GM12878 (cell line): ENCODE data around the gene GPER1. TPM values are rescaled to one million over a fixed set of nuclear protein-coding genes. Genes with fewer than 3 reads are reported as not detected.

Experiments
- ATAC-seq: fragments of 200-7000 bp; cut with Tn5 transposase; 3 replicates; pipeline ENCODE4 v1.9.1; 2020; ENCODE audit warnings: mild to moderate bottlenecking, moderate library complexity
- BruUV-seq: library from RNA; stranded (reverse); fragments of 400-500 nt; replicated peaks from 2 replicates; lab custom pipeline; 2021; lab: Mats Ljungman, UMichigan
- CTCF ChIA-PET: fragments of 300-600 bp; sonication (Branson Sonifier 250); formaldehyde crosslinking; extraction: SDS; loops from one replicate; lab custom pipeline; 2021; ENCODE audit warnings: inconsistent platforms; lab: Yijun Ruan, JAX
- POLR2A ChIA-PET: fragments of 350-600 bp; formaldehyde crosslinking; extraction: SDS; loops from one replicate; lab custom pipeline; 2021; ENCODE audit warnings: inconsistent platforms; lab: Charles Lee
- RAD21 ChIA-PET: fragments of 300-600 bp; sonication (Branson Sonifier 250); formaldehyde crosslinking; loops from one replicate; lab custom pipeline; 2023; ENCODE audit warnings: antibody characterized with exemption; ENCODE audit not compliant: unreplicated experiment; lab: Charles Lee
- SMC1A ChIA-PET: fragments of 300-600 bp; sonication (Branson Sonifier 250); formaldehyde crosslinking; loops from one replicate; lab custom pipeline; 2023; ENCODE audit not compliant: unreplicated experiment, uncharacterized antibody; lab: Charles Lee
- DNase-seq: peaks from one replicate; pipeline ENCODE4 v3.0.0-alpha.2; 2011; ENCODE audit warnings: low read depth, low spot score
- FAIRE-seq: peaks from 3 replicates; lab custom pipeline; 2011; peaks lifted over from hg19 to GRCh38; lab: Jason Lieb, UNC
- H2AFZ ChIP-seq: 2 replicates; pipeline ENCODE4 v1.6.0; 2011; ENCODE audit warnings: low read depth, low read length, control low read depth; ENCODE audit not compliant: control insufficient read depth
- H3K27ac ChIP-seq: 2 replicates; pipeline ENCODE4 v1.5.1; 2011; ENCODE audit warnings: control low read depth; ENCODE audit not compliant: control insufficient read depth, insufficient read depth
- H3K27me3 ChIP-seq, 2 experiments: replicated peaks in 1 of 2; 2 replicates each; pipeline versions ENCODE4 v1.6.0 to v1.6.1; 2011; ENCODE audit warnings: low read length in 1 of 2; ENCODE audit not compliant: control insufficient read depth in 2 of 2, insufficient read depth in 2 of 2
- H3K36me3 ChIP-seq, 2 experiments: 2 replicates each; pipeline ENCODE4 v1.5.1; 2011; ENCODE audit warnings: low read length in 1 of 2; ENCODE audit not compliant: control insufficient read depth in 2 of 2, insufficient read depth in 2 of 2
- H3K4me1 ChIP-seq: 2 replicates; pipeline ENCODE4 v1.6.1; 2011; ENCODE audit warnings: mild to moderate bottlenecking, low read length, moderate library complexity, mixed read lengths; ENCODE audit not compliant: control insufficient read depth, insufficient read depth
- H3K4me2 ChIP-seq: 2 replicates; pipeline ENCODE4 v1.6.0; 2011; ENCODE audit warnings: control low read depth; ENCODE audit not compliant: control insufficient read depth, insufficient read depth
- H3K4me3 ChIP-seq: fragments of 200-600 bp; sonication (generic); 2 replicates; pipeline ENCODE4 v1.5.1; 2016
- H3K79me2 ChIP-seq: 2 replicates; pipeline ENCODE4 v1.6.0; 2011; ENCODE audit warnings: low read length; ENCODE audit not compliant: control insufficient read depth, insufficient read depth
- H3K9ac ChIP-seq: 2 replicates; pipeline ENCODE4 v1.8.0; 2011; ENCODE audit warnings: low read length, control low read depth, mixed read lengths; ENCODE audit not compliant: control insufficient read depth, insufficient read depth
- H3K9me3 ChIP-seq: replicated peaks from 3 replicates; pipeline ENCODE4 v1.5.1; 2011; ENCODE audit warnings: mild to moderate bottlenecking, low read length; ENCODE audit not compliant: control insufficient read depth, insufficient read depth
- H4K20me1 ChIP-seq: 2 replicates; pipeline ENCODE4 v1.6.0; 2011; ENCODE audit not compliant: control insufficient read depth, insufficient read depth
- BCLAF1 ChIP-seq: fragments of 450-650 bp; IDR thresholded peaks from 2 replicates; pipeline ENCODE4 v1.6.1; 2017; ENCODE audit warnings: antibody characterized with exemption, mild to moderate bottlenecking, moderate library complexity
- CHD2 ChIP-seq: IDR thresholded peaks from 2 replicates; pipeline ENCODE4 v1.6.1; 2011; ENCODE audit warnings: low read depth, low read length, improper control_type of control experiment, borderline replicate concordance
- FOS ChIP-seq: IDR thresholded peaks from 3 replicates; pipeline ENCODE4 v1.6.1; 2011; ENCODE audit warnings: borderline replicate concordance; ENCODE audit not compliant: insufficient read length; ENCODE audit errors: extremely low read depth
- IRF4 ChIP-seq: IDR thresholded peaks from 2 replicates; pipeline ENCODE4 v1.6.1; 2011; ENCODE audit warnings: low read depth, low read length
- PKNOX1 ChIP-seq: fragments of 450-650 bp; IDR thresholded peaks from 2 replicates; pipeline ENCODE4 v1.6.1; 2016; ENCODE audit warnings: mild to moderate bottlenecking
- SMAD1 ChIP-seq: fragments of 450-650 bp; IDR thresholded peaks from 2 replicates; pipeline ENCODE4 v1.6.1; 2018; ENCODE audit warnings: mild to moderate bottlenecking, low read depth; ENCODE audit not compliant: partially characterized antibody
- SUPT20H ChIP-seq: IDR thresholded peaks from 2 replicates; pipeline ENCODE4 v1.6.1; 2011; ENCODE audit warnings: low read depth, mild to moderate bottlenecking, low read length, moderate library complexity, borderline replicate concordance; ENCODE audit not compliant: control insufficient read depth
- WRNIP1 ChIP-seq: IDR thresholded peaks from 2 replicates; pipeline ENCODE4 v1.6.1; 2011; ENCODE audit warnings: low read depth, low read length, improper control_type of control experiment, borderline replicate concordance
- WGBS: methylation state at CpG from one replicate; pipeline ENCODE4 v1.1.6; 2016; ENCODE audit warnings: low lambda C conversion rate; ENCODE audit not compliant: insufficient replicate concordance, insufficient coverage; ENCODE audit errors: missing lambda C conversion rate; 5-methylcytosine and 5-hydroxymethylcytosine counted together
- in situ Hi-C: fragments of 300-500 bp; cut with MboI; formaldehyde crosslinking; loops from 9 replicates; pipeline ENCODE4 v1.14.3; 2018; ENCODE audit warnings: mixed read lengths
- intact Hi-C: fragments of 100-400 bp; cut with micrococcal nuclease; formaldehyde crosslinking; loops from one replicate; pipeline ENCODE4 v1.14.2; 2022; ENCODE audit not compliant: unreplicated experiment
- polyA plus RNA-seq, 11 experiments: library from polyadenylated mRNA; depleted of rRNA in 4 of 11; unstranded in 6 of 11; stranded (reverse) in 5 of 11; fragments of >200 nt; fragmentation: Nextera tagmentation in 4 of 11; fragmentation: Illumina TruSeq in 1 of 11; extraction: Ambion mirVana in 4 of 11; extraction: Trizol in 1 of 11; gene quantifications; 1 replicate in 1 of 11; 2 replicates in 10 of 11; pipeline versions ENCODE4 v1.2.1 to v1.2.3, GENCODE V29; 2011 to 2016; ENCODE audit warnings: inconsistent platforms in 2 of 11, missing spikeins in 2 of 11, low read depth in 1 of 11
- total RNA-seq, 4 experiments: library from RNA; depleted of rRNA in 3 of 4; stranded (reverse); fragments of >200 nt in 3 of 4; fragmentation: Illumina TruSeq in 1 of 4; extraction: Trizol in 1 of 4; gene quantifications; 2 replicates each; pipeline versions ENCODE4 v1.2.1 to v1.2.3, GENCODE V29; 2013 to 2021

The GPER1 gene
- total and polyA plus RNA-seq, 10 of the 15 experiments (the other 5 are each of a cell fraction or from before 2014, with no cell fraction given), result 0.03 to 6.5 (median 2.6) TPM

- intact Hi-C loops (no loop called here), in situ Hi-C loops (no loop called here)
- POLR2A ChIA-PET, result no interaction called here
- RAD21 ChIA-PET, result interaction anchor here (0.5 kb wide), 1 partner anchor 33 kb away, joined by 3 read pairs; no protein-coding TSS in a partner anchor
- H3K4me1 ChIP-seq, result peaks cover 12% of the 10 kb centered on the region
- SMC1A ChIA-PET, result no interaction called here
- no peaks in the 10 kb centered on the region for H3K27me3 ChIP-seq
- ATAC-seq, result no peak
- H3K79me2 ChIP-seq, result no peaks in the 10 kb centered on the region
- no TSS peak for BruUV-seq
- H3K4me3 ChIP-seq, result no peak overlapping the region
- H3K4me2 ChIP-seq, result no peak overlapping the region
- H2AFZ ChIP-seq, result no peak overlapping the region
- no peak overlapping the region for H3K27ac ChIP-seq
- 99% methylated on average over 31 of the region's 31 CpGs for WGBS
- FAIRE-seq, result no peak
- no peak overlapping the region for H3K9ac ChIP-seq
- TF ChIP-seq SUPT20H, result no peak
- no peak for TF ChIP-seq WRNIP1
- TF ChIP-seq SMAD1, result no peak
- TF ChIP-seq BCLAF1, result no peak
- TF ChIP-seq FOS, result no peak
- TF ChIP-seq PKNOX1, result no peak
- no peak for TF ChIP-seq IRF4
- TF ChIP-seq CHD2, result no peak
- H3K9me3 ChIP-seq, result no peaks in the 10 kb centered on the region
- CTCF ChIA-PET, result no interaction called here
- no peak for DNase-seq
- peaks cover 0 to 4% of the 10 kb centered on the region in 2 experiments; a peak in 2 of 4 replicates for H3K36me3 ChIP-seq
- no peaks in the 10 kb centered on the region for H4K20me1 ChIP-seq
Observed at GRCh38 chr7:1081931-1082401, 5.9 kb upstream of the GPER1 start.
